B cell (primary cell): ENCODE measurements around the gene SYNJ2. TPM values are rescaled to one million over a fixed set of nuclear protein-coding genes. Genes with fewer than 3 reads are reported as not detected.

Source experiments
- ATAC-seq: fragments of 200-7000 bp; cut with Tn5 transposase; one replicate; pipeline ENCODE4 v1.10.0; 2021; ENCODE audit warnings: low read depth, mild to moderate bottlenecking, moderate number of reproducible peaks, moderate library complexity
- CTCF ChIA-PET: fragments of 350-600 bp; sonication (Branson Sonifier 250); formaldehyde crosslinking; loops from one replicate; lab custom pipeline; 2021; ENCODE audit warnings: antibody characterized with exemption, inconsistent platforms; lab: Charles Lee
- POLR2A ChIA-PET: fragments of 350-600 bp; sonication (Branson Sonifier 250); formaldehyde crosslinking; loops from one replicate; lab custom pipeline; 2021; ENCODE audit warnings: antibody characterized with exemption; lab: Charles Lee
- DNase-seq: peaks from one replicate; pipeline ENCODE4 v3.0.0; 2013
- H2AFZ ChIP-seq: 2 replicates; pipeline ENCODE4 v1.6.1; 2012; ENCODE audit warnings: mild to moderate bottlenecking, low read depth, low read length; ENCODE audit not compliant: insufficient read depth, poor library complexity, severe bottlenecking
- H3K27ac ChIP-seq, 2 donors: 1 replicate in 1 of 2; 2 replicates in 1 of 2; pipeline ENCODE4 v1.5.1; 2012 to 2013; ENCODE audit warnings: low read length in 2 of 2, mild to moderate bottlenecking in 2 of 2, moderate library complexity in 1 of 2
- H3K27me3 ChIP-seq, 4 experiments: fragments of 200-600 bp in 1 of 4; sonication (generic) in 1 of 4; replicated peaks in 1 of 4; 1 replicate in 2 of 4; 2 replicates in 2 of 4; pipeline versions ENCODE4 v1.6.1 to v1.7.0; 2013 to 2016; ENCODE audit warnings: low read length in 3 of 4, mild to moderate bottlenecking in 2 of 4, mixed read lengths in 1 of 4, moderate library complexity in 1 of 4; ENCODE audit not compliant: insufficient read depth in 4 of 4, control insufficient read depth in 3 of 4; ENCODE audit errors: control extremely low read depth in 1 of 4
- H3K36me3 ChIP-seq, 2 experiments: replicated peaks in 1 of 2; 1 replicate in 1 of 2; 2 replicates in 1 of 2; pipeline versions ENCODE4 v1.6.1 to v1.7.1; 2013; ENCODE audit warnings: low read length in 1 of 2; ENCODE audit not compliant: insufficient read depth in 2 of 2, control insufficient read depth in 1 of 2; ENCODE audit errors: control extremely low read depth in 1 of 2, extremely low read depth in 1 of 2
- H3K4me1 ChIP-seq, 2 donors: fragments of 200-600 bp in 1 of 2; sonication (generic) in 1 of 2; 1 replicate in 1 of 2; 2 replicates in 1 of 2; pipeline versions ENCODE4 v1.5.1 to v1.6.1; 2013 to 2017; ENCODE audit warnings: low read length in 2 of 2; ENCODE audit not compliant: control insufficient read depth in 2 of 2, insufficient read depth in 2 of 2
- H3K4me2 ChIP-seq: replicated peaks from 2 replicates; pipeline ENCODE3; 2012; ENCODE audit warnings: mild to moderate bottlenecking, low read depth, low read length; ENCODE audit not compliant: poor library complexity, severe bottlenecking
- H3K4me3 ChIP-seq, 5 experiments: fragments of 200-600 bp in 1 of 5; sonication (generic) in 1 of 5; 1 replicate in 3 of 5; 2 replicates in 2 of 5; pipeline versions ENCODE4 v1.5.1 to v1.7.0; 2011 to 2016; ENCODE audit warnings: low read length in 4 of 5, mild to moderate bottlenecking in 4 of 5, low read depth in 2 of 5, control low read depth in 1 of 5, moderate library complexity in 1 of 5; ENCODE audit not compliant: insufficient read depth in 1 of 5; ENCODE audit errors: control extremely low read depth in 1 of 5, extremely low read depth in 1 of 5
- H3K79me2 ChIP-seq: fragments of 200-600 bp; sonication (generic); one replicate; pipeline ENCODE4 v1.6.0; 2016; ENCODE audit warnings: low read length; ENCODE audit not compliant: control insufficient read depth, insufficient read depth
- H3K9ac ChIP-seq: fragments of 200-600 bp; sonication (generic); 2 replicates; pipeline ENCODE4 v1.6.1; 2017; ENCODE audit warnings: mild to moderate bottlenecking, low read length, moderate library complexity
- H3K9me3 ChIP-seq, 3 donors: one replicate each; pipeline versions ENCODE4 v1.6.1 to v1.7.1; 2013; ENCODE audit warnings: low read length in 2 of 3; ENCODE audit not compliant: control insufficient read depth in 2 of 3, insufficient read depth in 1 of 3; ENCODE audit errors: control extremely low read depth in 1 of 3
- H4K20me1 ChIP-seq: 2 replicates; pipeline ENCODE4 v1.6.0; 2012; ENCODE audit warnings: mild to moderate bottlenecking, low read length; ENCODE audit not compliant: insufficient read depth, control insufficient read depth, poor library complexity, severe bottlenecking
- H3K27ac Mint-ChIP-seq: one replicate; pipeline ENCODE4 v1.8.0; 2021; ENCODE audit warnings: mixed read lengths
- H3K27me3 Mint-ChIP-seq: one replicate; pipeline ENCODE4 v1.8.0; 2021; ENCODE audit warnings: mixed read lengths
- H3K4me1 Mint-ChIP-seq: one replicate; pipeline ENCODE4 v1.8.0; 2021; ENCODE audit warnings: mixed read lengths
- H3K4me3 Mint-ChIP-seq: one replicate; pipeline ENCODE4 v1.8.0; 2021; ENCODE audit warnings: mixed read lengths
- H3K9me3 Mint-ChIP-seq: one replicate; pipeline ENCODE4 v1.8.0; 2022; ENCODE audit warnings: mixed read lengths; ENCODE audit not compliant: insufficient read depth
- CTCF ChIP-seq: fragments of 200-600 bp; IDR thresholded peaks from one replicate; pipeline ENCODE4 v1.8.0; 2022; ENCODE audit warnings: antibody characterized with exemption, mild to moderate bottlenecking
- EZH2 ChIP-seq: IDR thresholded peaks from 2 replicates; pipeline ENCODE4 v1.6.1; 2012; ENCODE audit warnings: borderline replicate concordance, low read depth, mild to moderate bottlenecking, moderate library complexity, low read length; ENCODE audit not compliant: insufficient read depth, poor library complexity, severe bottlenecking
- WGBS: methylation state at CpG from one replicate; pipeline ENCODE4 v1.1.5; 2013; ENCODE audit warnings: missing lambda C conversion rate; ENCODE audit not compliant: insufficient coverage; 5-methylcytosine and 5-hydroxymethylcytosine counted together
- intact Hi-C: fragments of 100-400 bp; cut with micrococcal nuclease; formaldehyde crosslinking; loops from one replicate; pipeline ENCODE4 v1.10.0; 2022
- polyA plus RNA-seq: library from polyadenylated mRNA; depleted of rRNA; stranded (reverse); fragments of >200 nt; gene quantifications from 2 replicates; pipeline ENCODE4 v1.2.3, GENCODE V29; 2012
- total RNA-seq, 2 donors: library from RNA; stranded (reverse); fragments of 120-200 nt in 1 of 2; gene quantifications; 1 replicate in 1 of 2; 2 replicates in 1 of 2; pipeline versions ENCODE4 v1.2.3 to v1.2.4, GENCODE V29; 2013 to 2022

Gene SYNJ2
- total and polyA plus RNA-seq, 2 donors (not counting 1 experiment from before 2014, with no cell fraction given), result 5.2 to 11.4 TPM

- Mint-ChIP-seq H3K27me3 (no peaks in the 10 kb centered on the region), H3K9me3 (no peaks in the 10 kb centered on the region), H3K4me1 (peaks cover 23% of the 10 kb centered on the region), H3K27ac (no peak overlapping the region), H3K4me3 (no peak overlapping the region)
- no peak overlapping the region for H3K9ac ChIP-seq
- ATAC-seq (no peak), DNase-seq (no peak)
- H4K20me1 ChIP-seq, result no peaks in the 10 kb centered on the region
- no peak overlapping the region for H3K27ac ChIP-seq
- CTCF ChIA-PET, result interaction anchor here (1.0 to 1.2 kb wide), 2 partner anchors 9 to 890 kb away, joined by 3 to 5 read pairs; no protein-coding TSS in a partner anchor
- intact Hi-C loops, result no loop called here
- WGBS, result 78% methylated on average over 15 of the region's 19 CpGs
- H3K27me3 ChIP-seq, result no peaks in the 10 kb centered on the region
- H2AFZ ChIP-seq, result no peak overlapping the region
- POLR2A ChIA-PET, result no interaction called here
- H3K4me1 ChIP-seq, result peaks cover 0 to 4% of the 10 kb centered on the region in 2 donors
- peaks cover 0 to 22% of the 10 kb centered on the region in 2 experiments for H3K36me3 ChIP-seq
- H3K4me3 ChIP-seq, result no peak overlapping the region
- no peak overlapping the region for H3K4me2 ChIP-seq
- H3K9me3 ChIP-seq, result peaks cover 0 to 4% (median 0%) of the 10 kb centered on the region in 3 donors
- peaks cover under 1% of the 10 kb centered on the region for H3K79me2 ChIP-seq
- TF ChIP-seq EZH2 (no peak), CTCF (no peak)
Observed at GRCh38 chr6:158018041-158018771, 36.5 kb downstream of the SYNJ2 start.

GRCh38 chr6:158018851-158019361, 37.2 kb downstream of the SYNJ2 start:
- Histone ChIP-seq H3K4me1 (no peaks in the 10 kb centered on the region), H3K79me2 (no peaks in the 10 kb centered on the region), H3K4me3 (no peak overlapping the region), H3K9ac (no peak overlapping the region), H3K4me2 (no peak overlapping the region), H4K20me1 (no peaks in the 10 kb centered on the region), H3K36me3 (peaks cover 0 to 22% of the 10 kb centered on the region in 2 experiments), H3K27ac (no peak overlapping the region), H3K27me3 (no peaks in the 10 kb centered on the region), H3K9me3 (peaks cover 0 to 4% (median 0%) of the 10 kb centered on the region in 3 donors), H2AFZ (no peak overlapping the region)
- Mint-ChIP-seq H3K4me3 (no peak overlapping the region), H3K27ac (no peak overlapping the region), H3K9me3 (no peaks in the 10 kb centered on the region), H3K27me3 (no peaks in the 10 kb centered on the region), H3K4me1 (peaks cover 16% of the 10 kb centered on the region)
- ChIA-PET CTCF (interaction anchor here (1.0 kb wide), 1 partner anchor 8 kb away, joined by 3 read pairs; no protein-coding TSS in a partner anchor), POLR2A (no interaction called here)
- intact Hi-C loops, result no loop called here
- ATAC-seq (no peak), DNase-seq (no peak)
- WGBS, result 95% methylated on average over 15 of the region's 15 CpGs
- TF ChIP-seq CTCF, result no peak
- TF ChIP-seq EZH2, result no peak
